AG20443 (cell line): Measurements from ENCODE around the gene PCSK2.
"Not testable (repeated sequence)": the region's sequence is repeated elsewhere in the genome, so short reads cannot be mapped to it uniquely, and the experiment has no call there.

Experiments
- DNase-seq: peaks from one replicate; pipeline ENCODE4 v3.0.0; 2012; ENCODE audit warnings: low spot score, mixed read lengths

PCSK2 gene

GRCh38 chr20:17226410-17227218, at the start of gene PCSK2:
Gene PCSK2, plus strand, starts transcription at chr20:17227040. Its CDS starts 266 bp downstream, at chr20:17227306.
- DNase-seq: peak; percentile 74

GRCh38 chr20:17177341-17177740, 49.5 kb upstream of the PCSK2 start:
- no peak for DNase-seq

- DNase-seq: no peak
Measured at GRCh38 chr20:17179840-17180239, 47.0 kb upstream of the PCSK2 start.

- no peak for DNase-seq
Measured at GRCh38 chr20:17189976-17190695, 36.7 kb upstream of the PCSK2 start.

- DNase-seq: no peak
Measured at GRCh38 chr20:17197041-17197440, 29.8 kb upstream of the PCSK2 start.

- DNase-seq: no peak
Measured at GRCh38 chr20:17202030-17202429, 24.8 kb upstream of the PCSK2 start.

GRCh38 chr20:17202673-17203072, 24.2 kb upstream of the PCSK2 start:
- no peak for DNase-seq

- no peak for DNase-seq
Measured at GRCh38 chr20:17205084-17205813, 21.6 kb upstream of the PCSK2 start.

GRCh38 chr20:17210387-17210786, 16.5 kb upstream of the PCSK2 start:
- DNase-seq: no peak

- DNase-seq: no peak
Measured at GRCh38 chr20:17210983-17211382, 15.9 kb upstream of the PCSK2 start.

GRCh38 chr20:17215167-17215566, 11.7 kb upstream of the PCSK2 start:
- DNase-seq: no peak

- DNase-seq: not testable (repeated sequence)
Measured at GRCh38 chr20:17219856-17220255, 7.0 kb upstream of the PCSK2 start.

GRCh38 chr20:17223553-17223952, 3.3 kb upstream of the PCSK2 start:
- no peak for DNase-seq

GRCh38 chr20:17225851-17226409, 910 bp upstream of the PCSK2 start:
- no peak for DNase-seq

- no peak for DNase-seq
Measured at GRCh38 chr20:17227219-17227575, 357 bp downstream of the PCSK2 start.

- DNase-seq: peak; percentile 27
Measured at GRCh38 chr20:17227669-17228623, 1.1 kb downstream of the PCSK2 start.

- DNase-seq: no peak
Measured at GRCh38 chr20:17228624-17229061, 1.8 kb downstream of the PCSK2 start.

GRCh38 chr20:17229256-17229655, 2.4 kb downstream of the PCSK2 start:
- no peak for DNase-seq

GRCh38 chr20:17233626-17234025, 6.8 kb downstream of the PCSK2 start:
- no peak for DNase-seq

GRCh38 chr20:17236766-17237165, 9.9 kb downstream of the PCSK2 start:
- DNase-seq: no peak

- no peak for DNase-seq
Measured at GRCh38 chr20:17248224-17248623, 21.4 kb downstream of the PCSK2 start.
